ENCODE results near the gene SLC25A13. TPM values are rescaled to one million over a fixed set of nuclear protein-coding genes. Genes with fewer than 3 reads are reported as not detected.

SLC25A13 gene
- polyA plus RNA-seq, 1 of the 3 experiments (the other 2 are of a cell fraction), result 16.0 TPM

DNA sequence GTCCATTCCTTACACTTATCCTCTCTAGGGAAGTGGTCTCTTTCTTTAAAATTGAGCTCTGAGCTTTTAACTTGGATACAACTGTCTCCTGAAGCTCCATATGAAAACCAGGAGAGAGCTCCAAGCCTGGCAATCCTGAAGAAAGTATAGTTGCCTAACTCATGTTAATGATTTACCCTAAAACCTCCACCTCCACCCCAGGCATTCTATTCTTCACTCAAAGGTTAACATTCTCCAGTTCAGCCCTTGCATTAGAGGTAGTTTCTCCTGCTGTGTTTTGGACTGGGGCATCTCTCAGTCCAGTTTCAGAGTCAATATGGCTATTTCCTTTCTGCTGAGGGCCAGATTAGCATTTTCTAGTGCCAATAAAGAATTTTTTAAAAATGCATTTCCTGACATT lies 195.5 kb downstream of the SLC25A13 start:
- Histone ChIP-seq H3K4me2 (no peak overlapping the region), H3F3A (replicated peaks; ENCODE audit: insufficient read depth) (no peaks in the 10 kb centered on the region), H4K20me1 (ENCODE audit: insufficient read depth) (no peaks in the 10 kb centered on the region), H3K27me3 (ENCODE audit: insufficient read depth) (no peaks in the 10 kb centered on the region), H3K36me3 (replicated peaks in 1 of 2; ENCODE audit: control insufficient read depth in 1 of 2, insufficient read depth in 2 of 2, low read length in 1 of 2) (peaks cover 34 to 46% of the 10 kb centered on the region in 2 experiments), H3K9me2 (no peaks in the 10 kb centered on the region), H3K27ac (ENCODE audit: low read depth in 2 of 2, low read length in 1 of 2) (no peak overlapping the region), H3K9ac (no peak overlapping the region), H3K79me2 (ENCODE audit: insufficient read depth) (no peaks in the 10 kb centered on the region), H3K4me3 (ENCODE audit: low read depth in 2 of 2, low read length in 1 of 2) (no peak overlapping the region), H3K9me3 (no peaks in the 10 kb centered on the region), H2AFZ (ENCODE audit: low read depth) (no peak overlapping the region), H3K4me1 (ENCODE audit: control insufficient read depth in 1 of 2, insufficient read depth in 2 of 2, low read depth in 1 of 2, low read length in 1 of 2) (peaks cover 0 to 9% of the 10 kb centered on the region in 2 experiments; a peak in 2 of 4 replicates)
- POLR2A ChIA-PET, result interaction anchor here (0.5 kb wide), 1 partner anchor 13 kb away, joined by 4 read pairs; no protein-coding TSS in a partner anchor
- TF ChIP-seq FOSL2 (IDR thresholded peaks at IDR 0.05; ENCODE audit: borderline replicate concordance, low read depth) (no peak), EP300 (IDR thresholded peaks at IDR 0.05; ENCODE audit: borderline replicate concordance in 1 of 2, low read depth in 1 of 2, low read length in 1 of 2) (no peak), TAF1 (IDR thresholded peaks at IDR 0.05; ENCODE audit: borderline replicate concordance, low read depth, low read length) (no peak), MEF2A (IDR thresholded peaks at IDR 0.05; ENCODE audit: borderline replicate concordance, low read depth) (no peak), NFIC (IDR thresholded peaks at IDR 0.05; ENCODE audit: borderline replicate concordance) (no peak), SIN3A (IDR thresholded peaks at IDR 0.05; ENCODE audit: borderline replicate concordance, low read depth, low read length) (no peak), RAD21 (IDR thresholded peaks at IDR 0.05; ENCODE audit: low read length) (no peak), NRF1 (IDR thresholded peaks at IDR 0.05; ENCODE audit: low read depth, low read length) (no peak), CHD2 (IDR thresholded peaks at IDR 0.05; ENCODE audit: low read length, partially characterized antibody) (no peak), ELF1 (IDR thresholded peaks at IDR 0.05) (no peak), FOXJ3 (CRISPR knock-in tag; IDR thresholded peaks at IDR 0.05) (no peak), FOXM1 (IDR thresholded peaks at IDR 0.05; ENCODE audit: low read depth) (no peak), MXI1 (IDR thresholded peaks at IDR 0.05; ENCODE audit: low read depth, low read length) (no peak), RCOR1 (IDR thresholded peaks at IDR 0.05; ENCODE audit: low read length) (no peak), GATA2 (CRISPR knock-in tag; IDR thresholded peaks at IDR 0.05) (no peak)
- TF ChIP-seq, protein P1, sequence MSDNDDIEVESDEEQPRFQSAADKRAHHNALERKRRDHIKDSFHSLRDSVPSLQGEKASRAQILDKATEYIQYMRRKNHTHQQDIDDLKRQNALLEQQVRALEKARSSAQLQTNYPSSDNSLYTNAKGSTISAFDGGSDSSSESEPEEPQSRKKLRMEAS (IDR thresholded peaks at IDR 0.05; ENCODE audit: low read depth), result no peak
- TF ChIP-seq, protein P2, sequence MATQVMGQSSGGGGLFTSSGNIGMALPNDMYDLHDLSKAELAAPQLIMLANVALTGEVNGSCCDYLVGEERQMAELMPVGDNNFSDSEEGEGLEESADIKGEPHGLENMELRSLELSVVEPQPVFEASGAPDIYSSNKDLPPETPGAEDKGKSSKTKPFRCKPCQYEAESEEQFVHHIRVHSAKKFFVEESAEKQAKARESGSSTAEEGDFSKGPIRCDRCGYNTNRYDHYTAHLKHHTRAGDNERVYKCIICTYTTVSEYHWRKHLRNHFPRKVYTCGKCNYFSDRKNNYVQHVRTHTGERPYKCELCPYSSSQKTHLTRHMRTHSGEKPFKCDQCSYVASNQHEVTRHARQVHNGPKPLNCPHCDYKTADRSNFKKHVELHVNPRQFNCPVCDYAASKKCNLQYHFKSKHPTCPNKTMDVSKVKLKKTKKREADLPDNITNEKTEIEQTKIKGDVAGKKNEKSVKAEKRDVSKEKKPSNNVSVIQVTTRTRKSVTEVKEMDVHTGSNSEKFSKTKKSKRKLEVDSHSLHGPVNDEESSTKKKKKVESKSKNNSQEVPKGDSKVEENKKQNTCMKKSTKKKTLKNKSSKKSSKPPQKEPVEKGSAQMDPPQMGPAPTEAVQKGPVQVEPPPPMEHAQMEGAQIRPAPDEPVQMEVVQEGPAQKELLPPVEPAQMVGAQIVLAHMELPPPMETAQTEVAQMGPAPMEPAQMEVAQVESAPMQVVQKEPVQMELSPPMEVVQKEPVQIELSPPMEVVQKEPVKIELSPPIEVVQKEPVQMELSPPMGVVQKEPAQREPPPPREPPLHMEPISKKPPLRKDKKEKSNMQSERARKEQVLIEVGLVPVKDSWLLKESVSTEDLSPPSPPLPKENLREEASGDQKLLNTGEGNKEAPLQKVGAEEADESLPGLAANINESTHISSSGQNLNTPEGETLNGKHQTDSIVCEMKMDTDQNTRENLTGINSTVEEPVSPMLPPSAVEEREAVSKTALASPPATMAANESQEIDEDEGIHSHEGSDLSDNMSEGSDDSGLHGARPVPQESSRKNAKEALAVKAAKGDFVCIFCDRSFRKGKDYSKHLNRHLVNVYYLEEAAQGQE (IDR thresholded peaks at IDR 0.05; ENCODE audit: low read depth, low read length), result no peak
- no peak for DNase-seq
- CTCF ChIA-PET, result interaction anchor here (0.8 kb wide), 1 partner anchor 901 kb away, joined by 4 read pairs; no protein-coding TSS in a partner anchor
